Measurements from ENCODE around the gene CDH2. TPM values are rescaled to one million over a fixed set of nuclear protein-coding genes. Genes with fewer than 3 reads are reported as not detected.

The CDH2 gene
- total RNA-seq, 5 donors from 2014 or later (not counting 1 experiment from before 2014, with no cell fraction given), result 0.16 to 0.76 (median 0.33) TPM; not detected in 1

DNA sequence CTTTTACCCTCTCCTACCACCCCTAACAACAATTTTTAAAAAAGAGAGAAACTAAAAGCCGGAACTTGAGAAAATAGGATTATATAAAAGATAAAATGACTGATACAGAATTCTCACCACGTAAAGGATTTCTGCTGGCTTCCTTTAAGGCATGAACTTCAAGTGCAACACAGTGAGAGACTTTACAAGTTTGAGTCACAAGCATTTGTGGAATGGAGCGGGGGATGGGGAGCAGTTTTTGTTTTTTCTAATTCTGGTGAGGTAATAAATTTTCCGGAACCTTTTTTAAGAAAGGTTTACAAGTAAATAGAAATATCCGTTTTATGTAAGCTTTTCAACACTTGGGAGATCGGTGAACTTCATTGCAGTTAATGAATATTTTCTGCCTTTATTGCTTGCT lies 1.8 kb upstream of the CDH2 start:
- H3K4me3 Mint-ChIP-seq, result peak overlapping the region in 2 of 3 donors; percentile 66 to 75
- H3K27ac ChIP-seq (ENCODE audit: low read length), result no peak overlapping the region
- H3K27ac Mint-ChIP-seq, result no peak overlapping the region
- peaks cover 3% of the 10 kb centered on the region for H3K36me3 Mint-ChIP-seq
- peaks cover 35% of the 10 kb centered on the region in 2 donors for H3K27me3 Mint-ChIP-seq
- ChIA-PET POLR2A (no interaction called here), CTCF (no interaction called here)
- H3K4me1 ChIP-seq (ENCODE audit: control insufficient read depth in 1 of 2, extremely low read depth in 1 of 2, insufficient read depth in 2 of 2, low read length in 2 of 2), result peaks cover 6 to 13% of the 10 kb centered on the region in 2 experiments
- DNase-seq (no peak), ATAC-seq (replicated peaks in 1 of 4) (no peak)
- no peaks in the 10 kb centered on the region for H3K9me3 ChIP-seq
- H3K27me3 ChIP-seq (replicated peaks in 1 of 2; ENCODE audit: control insufficient read depth in 2 of 2, extremely low read depth in 1 of 2, insufficient read depth in 2 of 2, low read length in 1 of 2), result peaks cover 6 to 25% of the 10 kb centered on the region in 2 experiments
- peaks cover 12 to 18% (median 13%) of the 10 kb centered on the region in 3 donors for H3K4me1 Mint-ChIP-seq
- H3K4me3 ChIP-seq (ENCODE audit: control insufficient read depth in 1 of 2, extremely low read depth in 1 of 2, low read length in 1 of 2), result no peak overlapping the region
- no peaks in the 10 kb centered on the region for H3K36me3 ChIP-seq (ENCODE audit: control insufficient read depth in 2 of 2, extremely low read depth in 1 of 2, insufficient read depth in 1 of 2, low read length in 1 of 2)
- H3K9me3 Mint-ChIP-seq, result peaks cover 0 to 2% (median 0%) of the 10 kb centered on the region in 3 donors
- WGBS (ENCODE audit: insufficient coverage), result 75% methylated on average over 2 of the region's 6 CpGs

DNA sequence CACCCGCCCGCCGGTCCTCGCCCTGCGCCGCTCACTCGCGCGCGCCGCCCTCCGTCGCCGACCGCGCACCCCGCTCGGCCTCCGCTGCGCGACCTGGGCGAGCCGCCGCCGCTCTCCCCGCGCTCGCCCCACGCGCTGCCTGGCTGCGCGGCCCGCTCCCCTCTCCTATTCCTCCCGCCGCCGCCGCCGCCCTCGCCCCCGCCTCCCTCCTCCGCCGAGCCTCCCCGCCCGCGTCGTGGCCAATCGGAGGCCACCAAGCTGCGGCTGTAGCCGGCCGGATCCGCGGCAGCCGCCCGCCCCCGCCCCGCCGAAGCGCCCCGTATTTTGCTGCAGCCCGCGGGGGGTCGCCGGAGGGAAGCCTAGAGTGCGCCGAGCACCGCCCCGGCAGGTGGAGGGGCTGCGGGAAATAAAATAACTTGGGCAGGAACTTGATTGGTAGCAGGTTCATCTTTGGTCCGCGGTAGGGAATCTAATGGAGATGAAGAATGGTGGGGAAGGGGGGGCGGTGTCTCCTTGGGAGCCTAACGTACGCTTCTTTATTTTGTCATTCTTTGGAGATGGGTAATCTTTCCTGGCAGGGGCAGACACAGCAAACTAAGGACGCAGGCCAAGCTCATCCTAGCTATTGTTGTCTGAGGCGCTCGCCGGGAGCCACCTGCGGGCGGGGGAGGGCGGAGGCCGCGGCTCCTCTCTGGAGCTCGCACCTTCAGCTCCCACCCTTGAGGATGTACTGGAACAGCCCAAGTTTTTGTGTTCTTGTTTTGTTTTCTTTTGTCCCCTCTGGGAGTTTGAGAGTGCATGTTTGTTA lies 1.1 kb upstream of the CDH2 start:
- peaks cover 0 to 2% (median 0%) of the 10 kb centered on the region in 3 donors for H3K9me3 Mint-ChIP-seq
- H3K27me3 Mint-ChIP-seq, result peaks cover 35% of the 10 kb centered on the region in 2 donors
- peaks cover 3% of the 10 kb centered on the region for H3K36me3 Mint-ChIP-seq
- ChIA-PET POLR2A (interaction anchor here in 1 of 2 donors (0.6 kb wide), 1 partner anchor 72 kb away, joined by 9 read pairs; no protein-coding TSS in a partner anchor), CTCF (no interaction called here)
- ATAC-seq (replicated peaks in 1 of 4) (peak in 3 of 4 experiments; percentile 27 to 52 (median 46)), DNase-seq (peak in 1 of 35 experiments; percentile 1)
- peaks cover 12 to 18% (median 13%) of the 10 kb centered on the region in 3 donors for H3K4me1 Mint-ChIP-seq
- Histone ChIP-seq H3K9me3 (no peaks in the 10 kb centered on the region), H3K4me1 (ENCODE audit: control insufficient read depth in 1 of 2, extremely low read depth in 1 of 2, insufficient read depth in 2 of 2, low read length in 2 of 2) (peaks cover 6 to 13% of the 10 kb centered on the region in 2 experiments), H3K4me3 (ENCODE audit: control insufficient read depth in 1 of 2, extremely low read depth in 1 of 2, low read length in 1 of 2) (peak overlapping the region in 1 of 2 donors; percentile 64), H3K27ac (ENCODE audit: low read length) (no peak overlapping the region), H3K36me3 (ENCODE audit: control insufficient read depth in 2 of 2, extremely low read depth in 1 of 2, insufficient read depth in 1 of 2, low read length in 1 of 2) (no peaks in the 10 kb centered on the region), H3K27me3 (replicated peaks in 1 of 2; ENCODE audit: control insufficient read depth in 2 of 2, extremely low read depth in 1 of 2, insufficient read depth in 2 of 2, low read length in 1 of 2) (peaks cover 6 to 25% of the 10 kb centered on the region in 2 experiments)
- 1% methylated on average over 67 of the region's 83 CpGs for WGBS (ENCODE audit: insufficient coverage)
- H3K4me3 Mint-ChIP-seq, result peak overlapping the region; percentile 47 to 75 (median 66)
- H3K27ac Mint-ChIP-seq, result peak overlapping the region in 1 of 2 donors; percentile 43

DNA sequence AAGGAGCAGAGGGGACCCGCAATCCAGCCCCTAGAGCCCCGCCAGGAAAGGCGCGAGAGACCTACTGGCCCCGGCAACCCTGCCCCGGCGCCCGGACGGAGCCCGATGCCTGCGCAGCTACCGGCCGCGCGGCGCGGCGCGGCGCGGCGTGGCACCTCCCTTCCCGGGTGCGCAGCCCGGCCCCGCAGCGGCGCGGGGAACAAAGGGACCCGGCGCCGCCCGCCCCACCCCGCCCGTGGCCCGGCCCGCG lies 307 bp downstream of the CDH2 start:
- CTCF ChIA-PET, result no interaction called here
- Histone ChIP-seq H3K4me3 (ENCODE audit: control insufficient read depth in 1 of 2, extremely low read depth in 1 of 2, low read length in 1 of 2) (peak overlapping the region in 1 of 2 donors; percentile 72), H3K4me1 (ENCODE audit: control insufficient read depth in 1 of 2, extremely low read depth in 1 of 2, insufficient read depth in 2 of 2, low read length in 2 of 2) (peaks cover 6 to 13% of the 10 kb centered on the region in 2 experiments), H3K36me3 (ENCODE audit: control insufficient read depth in 2 of 2, extremely low read depth in 1 of 2, insufficient read depth in 1 of 2, low read length in 1 of 2) (no peaks in the 10 kb centered on the region), H3K9me3 (no peaks in the 10 kb centered on the region), H3K27ac (ENCODE audit: low read length) (no peak overlapping the region), H3K27me3 (replicated peaks in 1 of 2; ENCODE audit: control insufficient read depth in 2 of 2, extremely low read depth in 1 of 2, insufficient read depth in 2 of 2, low read length in 1 of 2) (peaks cover 6 to 25% of the 10 kb centered on the region in 2 experiments)
- 4% methylated on average over 38 of the region's 38 CpGs for WGBS (ENCODE audit: insufficient coverage)
- H3K4me1 Mint-ChIP-seq, result peaks cover 12 to 18% (median 13%) of the 10 kb centered on the region in 3 donors
- ATAC-seq (replicated peaks in 1 of 4) (no peak), DNase-seq (no peak)
- H3K27ac Mint-ChIP-seq, result no peak overlapping the region
- peaks cover 0 to 2% (median 0%) of the 10 kb centered on the region in 3 donors for H3K9me3 Mint-ChIP-seq
- peaks cover 35 to 37% of the 10 kb centered on the region in 2 donors for H3K27me3 Mint-ChIP-seq
- H3K4me3 Mint-ChIP-seq, result peak overlapping the region; percentile 51 to 80 (median 69)
- POLR2A ChIA-PET, result no interaction called here
- H3K36me3 Mint-ChIP-seq, result peaks cover 3% of the 10 kb centered on the region

DNA sequence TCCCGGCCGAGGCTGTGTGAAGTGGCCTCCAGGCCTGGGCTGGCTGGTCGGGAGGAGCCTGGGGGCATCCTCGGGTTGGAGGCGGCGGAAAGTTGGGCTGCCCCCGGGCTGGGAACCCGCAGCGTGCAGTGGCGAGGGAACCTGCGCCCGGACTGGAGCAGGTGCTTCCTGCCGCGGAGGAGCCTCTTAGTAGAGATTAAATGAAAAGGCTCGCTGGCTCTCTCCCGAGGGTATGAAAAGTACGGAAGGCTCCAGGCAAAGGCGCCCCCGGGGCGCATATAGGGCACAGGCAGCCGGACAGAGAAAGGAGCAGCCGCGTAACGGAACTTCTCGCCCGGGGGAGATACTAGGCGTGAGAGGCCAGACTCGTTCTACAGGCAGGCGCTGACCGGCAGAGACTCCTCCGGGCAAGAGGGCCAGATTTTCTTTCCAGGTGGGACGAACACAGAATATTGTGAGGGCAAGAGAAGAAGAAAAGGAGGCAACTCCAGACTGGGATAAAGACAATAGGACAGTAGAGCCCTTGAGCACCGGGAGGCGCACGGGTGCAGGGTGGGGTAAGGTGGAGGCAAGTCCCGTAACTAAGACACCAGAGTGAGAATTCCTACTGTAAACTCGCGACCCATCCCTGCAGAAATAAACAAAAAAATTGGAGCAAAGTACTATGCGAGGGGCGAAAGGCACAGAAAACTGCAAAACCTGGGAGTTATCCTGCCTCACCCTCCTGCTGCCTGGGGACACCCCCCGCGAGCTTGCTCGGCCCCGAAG lies 816 bp downstream of the CDH2 start:
- Histone ChIP-seq H3K9me3 (no peaks in the 10 kb centered on the region), H3K4me3 (ENCODE audit: control insufficient read depth in 1 of 2, extremely low read depth in 1 of 2, low read length in 1 of 2) (peak overlapping the region in 1 of 2 donors; percentile 72), H3K4me1 (ENCODE audit: control insufficient read depth in 1 of 2, extremely low read depth in 1 of 2, insufficient read depth in 2 of 2, low read length in 2 of 2) (peaks cover 6 to 13% of the 10 kb centered on the region in 2 experiments), H3K27me3 (replicated peaks in 1 of 2; ENCODE audit: control insufficient read depth in 2 of 2, extremely low read depth in 1 of 2, insufficient read depth in 2 of 2, low read length in 1 of 2) (peaks cover 6 to 25% of the 10 kb centered on the region in 2 experiments), H3K27ac (ENCODE audit: low read length) (no peak overlapping the region), H3K36me3 (ENCODE audit: control insufficient read depth in 2 of 2, extremely low read depth in 1 of 2, insufficient read depth in 1 of 2, low read length in 1 of 2) (no peaks in the 10 kb centered on the region)
- POLR2A ChIA-PET, result no interaction called here
- CTCF ChIA-PET, result no interaction called here
- Mint-ChIP-seq H3K27me3 (peaks cover 35 to 39% of the 10 kb centered on the region in 2 donors), H3K9me3 (peaks cover 0 to 2% (median 0%) of the 10 kb centered on the region in 3 donors), H3K4me1 (peaks cover 12 to 18% (median 13%) of the 10 kb centered on the region in 3 donors), H3K27ac (no peak overlapping the region), H3K4me3 (peak overlapping the region; percentile 51 to 80 (median 69)), H3K36me3 (peaks cover 3% of the 10 kb centered on the region)
- ATAC-seq (replicated peaks in 1 of 4), result peak in 1 of 4 experiments; percentile 36
- no peak for DNase-seq
- 2% methylated on average over 40 of the region's 44 CpGs for WGBS (ENCODE audit: insufficient coverage)

DNA sequence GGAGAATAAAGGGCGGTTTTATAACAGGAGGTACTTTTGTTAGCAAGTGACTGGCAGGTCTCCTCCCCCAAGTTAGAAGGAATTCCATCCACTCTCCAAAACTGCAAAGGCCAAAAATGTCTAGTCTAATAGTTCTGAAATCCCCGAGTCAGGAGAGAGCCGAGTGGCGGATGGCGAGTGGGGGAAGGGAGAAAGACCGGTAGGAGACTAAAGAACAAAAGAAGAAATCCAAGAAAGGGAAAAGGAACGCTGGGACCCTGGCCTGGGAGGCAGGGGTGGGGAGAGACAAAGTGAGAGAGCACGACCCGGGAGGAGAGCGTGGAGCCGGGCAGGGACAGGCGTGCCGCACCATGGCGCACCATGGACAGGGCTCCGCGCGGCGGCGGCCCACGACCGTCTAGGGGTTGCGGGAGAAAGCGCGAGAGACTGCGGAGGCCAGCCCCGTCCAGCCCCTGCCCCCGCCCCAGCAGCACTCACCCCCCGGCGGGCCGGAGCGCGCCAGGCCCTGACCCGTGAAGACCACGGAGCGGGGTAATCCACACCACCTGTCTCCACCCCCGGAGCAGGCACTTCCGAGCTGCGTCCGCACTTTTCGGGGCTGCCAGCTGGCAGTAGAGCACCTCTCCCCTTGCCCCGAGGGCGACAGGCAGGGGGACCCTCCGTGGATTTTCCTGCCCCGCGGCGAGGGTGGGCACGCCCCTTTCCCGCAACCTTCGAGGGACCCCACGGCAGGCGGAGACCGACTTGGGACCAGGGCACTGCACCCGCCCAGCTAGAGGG lies 1.6 kb downstream of the CDH2 start:
- ATAC-seq (replicated peaks in 1 of 4) (no peak), DNase-seq (no peak)
- H3K27me3 Mint-ChIP-seq, result peaks cover 32 to 35% of the 10 kb centered on the region in 2 donors
- Histone ChIP-seq H3K36me3 (ENCODE audit: control insufficient read depth in 2 of 2, extremely low read depth in 1 of 2, insufficient read depth in 1 of 2, low read length in 1 of 2) (no peaks in the 10 kb centered on the region), H3K9me3 (no peaks in the 10 kb centered on the region), H3K27me3 (replicated peaks in 1 of 2; ENCODE audit: control insufficient read depth in 2 of 2, extremely low read depth in 1 of 2, insufficient read depth in 2 of 2, low read length in 1 of 2) (peaks cover 6 to 25% of the 10 kb centered on the region in 2 experiments), H3K4me3 (ENCODE audit: control insufficient read depth in 1 of 2, extremely low read depth in 1 of 2, low read length in 1 of 2) (peak overlapping the region in 1 of 2 donors; percentile 72), H3K27ac (ENCODE audit: low read length) (no peak overlapping the region), H3K4me1 (ENCODE audit: control insufficient read depth in 1 of 2, extremely low read depth in 1 of 2, insufficient read depth in 2 of 2, low read length in 2 of 2) (peaks cover 6 to 13% of the 10 kb centered on the region in 2 experiments)
- peaks cover 12 to 18% (median 13%) of the 10 kb centered on the region in 3 donors for H3K4me1 Mint-ChIP-seq
- peak overlapping the region in 2 of 3 donors; percentile 69 to 80 for H3K4me3 Mint-ChIP-seq
- H3K36me3 Mint-ChIP-seq, result peaks cover 3% of the 10 kb centered on the region
- no peak overlapping the region for H3K27ac Mint-ChIP-seq
- peaks cover 0 to 2% (median 0%) of the 10 kb centered on the region in 3 donors for H3K9me3 Mint-ChIP-seq
- 5% methylated on average over 50 of the region's 53 CpGs for WGBS (ENCODE audit: insufficient coverage)
- CTCF ChIA-PET, result no interaction called here
- POLR2A ChIA-PET, result no interaction called here

All from T-cell (primary cell).